Vagina (tissue), 2 donors: ENCODE data around the gene METTL21C. TPM values are rescaled to one million over a fixed set of nuclear protein-coding genes. Genes with fewer than 3 reads are reported as not detected.

Source experiments
- DNase-seq, 2 donors: peaks; one replicate each; pipeline ENCODE4 v3.0.0-alpha.2; 2017; ENCODE audit errors: extremely low spot score in 2 of 2
- H3K27ac ChIP-seq: fragments of 200-600 bp; sonication (generic); one replicate; pipeline ENCODE4 v1.5.1; 2019
- H3K27me3 ChIP-seq: fragments of 200-600 bp; sonication (generic); one replicate; pipeline ENCODE4 v1.5.1; 2019
- H3K36me3 ChIP-seq, 2 donors: fragments of 200-600 bp; sonication (generic); one replicate each; pipeline ENCODE4 v1.5.1; 2017 to 2019
- H3K4me1 ChIP-seq: fragments of 200-600 bp; sonication (generic); one replicate; pipeline ENCODE4 v1.5.1; 2019
- H3K4me3 ChIP-seq, 2 donors: fragments of 200-600 bp; sonication (generic); 1 replicate in 1 of 2; 2 replicates in 1 of 2; pipeline ENCODE4 v1.5.1; 2016 to 2019
- H3K9me3 ChIP-seq: fragments of 200-600 bp; sonication (generic); one replicate; pipeline ENCODE4 v1.5.1; 2019
- CTCF ChIP-seq, 3 experiments: fragments of 450-650 bp in 2 of 3; fragments of 200-600 bp in 1 of 3; sonication (generic) in 1 of 3; IDR thresholded peaks; one replicate each; pipeline ENCODE4 v1.5.1; 2017 to 2019; ENCODE audit warnings: antibody characterized with exemption in 3 of 3, mild to moderate bottlenecking in 2 of 3, moderate library complexity in 2 of 3
- POLR2A ChIP-seq, 2 donors: fragments of 450-650 bp; IDR thresholded peaks; one replicate each; pipeline ENCODE4 v1.6.1; 2017; ENCODE audit warnings: antibody characterized with exemption in 2 of 2, mild to moderate bottlenecking in 2 of 2, moderate library complexity in 2 of 2
- POLR2AphosphoS5 ChIP-seq, 2 donors: sonication (generic); formaldehyde crosslinking; IDR thresholded peaks; one replicate each; pipeline ENCODE4 v1.9.0; 2017; ENCODE audit warnings: antibody characterized with exemption in 2 of 2, mild to moderate bottlenecking in 2 of 2, low read depth in 1 of 2; ENCODE audit not compliant: insufficient read depth in 1 of 2
- intact Hi-C: fragments of 100-400 bp; cut with DNase I; formaldehyde crosslinking; loops from one replicate; pipeline ENCODE4 v1.15.1; 2023
- total RNA-seq: library from RNA; depleted of rRNA; stranded (reverse); fragments of >200 nt; gene quantifications from one replicate; pipeline ENCODE4 v1.2.3, GENCODE V29; 2016

The METTL21C gene
- total RNA-seq, 1 donor from 2014 or later, result not detected

GRCh38 chr13:102675115-102675514 lies 19.7 kb downstream of the METTL21C start:
- Histone ChIP-seq H3K4me1 (no peaks in the 10 kb centered on the region), H3K27ac (no peak overlapping the region), H3K4me3 (no peak overlapping the region), H3K9me3 (no peaks in the 10 kb centered on the region), H3K36me3 (peaks cover 0 to 44% of the 10 kb centered on the region in 2 donors), H3K27me3 (no peaks in the 10 kb centered on the region)
- DNase-seq, result no peak
- intact Hi-C loops, result no loop called here
- TF ChIP-seq CTCF (IDR thresholded peaks at IDR 0.05) (no peak), POLR2A (IDR thresholded peaks at IDR 0.05) (no peak), POLR2AphosphoS5 (IDR thresholded peaks at IDR 0.05; ENCODE audit: insufficient read depth in 1 of 2, low read depth in 1 of 2) (no peak)

DNA sequence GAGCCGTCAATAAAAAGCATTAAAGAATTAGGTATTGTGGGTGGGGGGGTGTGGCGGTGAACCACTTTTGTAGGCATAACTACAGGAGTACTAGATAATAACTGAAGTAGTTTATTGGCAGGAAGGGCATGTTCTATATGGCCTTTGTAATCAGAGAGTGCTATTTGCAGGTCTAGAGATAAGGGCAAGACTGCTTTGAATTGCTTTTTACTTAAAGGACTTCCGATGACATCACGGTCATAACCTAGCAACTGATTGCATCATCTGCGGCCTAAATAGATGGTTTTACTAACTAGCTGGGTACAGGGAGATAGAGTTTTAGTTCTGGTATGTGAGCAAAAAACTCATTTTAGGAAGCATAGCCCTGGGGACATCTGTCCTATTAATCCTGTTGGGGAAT lies 24.7 kb downstream of the METTL21C start:
- Histone ChIP-seq H3K27ac (no peak overlapping the region), H3K4me1 (no peaks in the 10 kb centered on the region), H3K36me3 (peaks cover 0 to 39% of the 10 kb centered on the region in 2 donors), H3K4me3 (no peak overlapping the region), H3K9me3 (no peaks in the 10 kb centered on the region), H3K27me3 (no peaks in the 10 kb centered on the region)
- TF ChIP-seq POLR2A (IDR thresholded peaks at IDR 0.05) (no peak), POLR2AphosphoS5 (IDR thresholded peaks at IDR 0.05; ENCODE audit: insufficient read depth in 1 of 2, low read depth in 1 of 2) (no peak), CTCF (IDR thresholded peaks at IDR 0.05) (no peak)
- no peak for DNase-seq
- intact Hi-C loops, result no loop called here

DNA sequence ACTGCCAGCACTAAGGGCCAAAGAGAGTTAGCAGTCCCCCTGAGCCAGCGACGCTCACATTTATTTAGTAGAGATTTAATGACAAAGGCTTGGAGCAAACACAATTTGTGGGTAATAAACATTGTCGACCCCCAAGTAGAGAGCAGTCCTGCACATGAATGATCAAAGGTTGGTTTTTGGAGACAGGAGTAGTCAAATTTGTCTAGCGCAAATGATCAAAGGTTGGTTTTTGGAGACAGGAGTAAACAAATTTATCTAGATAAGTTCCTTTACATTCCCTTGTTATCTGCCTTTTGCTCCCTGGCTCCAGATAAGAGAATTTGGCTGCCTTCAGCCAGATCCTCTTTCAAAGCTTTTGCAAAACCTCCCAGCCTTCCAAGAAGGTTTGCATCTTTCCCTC lies 26.9 kb downstream of the METTL21C start:
- no peaks in the 10 kb centered on the region for H3K27me3 ChIP-seq
- H3K36me3 ChIP-seq, result peaks cover 0 to 43% of the 10 kb centered on the region in 2 donors
- intact Hi-C loops, result no loop called here
- H3K4me1 ChIP-seq, result no peaks in the 10 kb centered on the region
- no peak for TF ChIP-seq CTCF (IDR thresholded peaks at IDR 0.05)
- no peak for TF ChIP-seq POLR2A (IDR thresholded peaks at IDR 0.05)
- TF ChIP-seq POLR2AphosphoS5 (IDR thresholded peaks at IDR 0.05; ENCODE audit: insufficient read depth in 1 of 2, low read depth in 1 of 2), result no peak
- no peaks in the 10 kb centered on the region for H3K9me3 ChIP-seq
- DNase-seq, result no peak
- H3K27ac ChIP-seq, result no peak overlapping the region
- no peak overlapping the region for H3K4me3 ChIP-seq

- Histone ChIP-seq H3K27me3 (no peaks in the 10 kb centered on the region), H3K9me3 (no peaks in the 10 kb centered on the region), H3K27ac (no peak overlapping the region), H3K4me1 (no peaks in the 10 kb centered on the region), H3K36me3 (peaks cover 0 to 39% of the 10 kb centered on the region in 2 donors), H3K4me3 (no peak overlapping the region)
- TF ChIP-seq CTCF (IDR thresholded peaks at IDR 0.05) (no peak), POLR2AphosphoS5 (IDR thresholded peaks at IDR 0.05; ENCODE audit: insufficient read depth in 1 of 2, low read depth in 1 of 2) (no peak), POLR2A (IDR thresholded peaks at IDR 0.05) (no peak)
- no peak for DNase-seq
- intact Hi-C loops, result no loop called here
Observed at GRCh38 chr13:102667023-102667422, 27.8 kb downstream of the METTL21C start.

DNA sequence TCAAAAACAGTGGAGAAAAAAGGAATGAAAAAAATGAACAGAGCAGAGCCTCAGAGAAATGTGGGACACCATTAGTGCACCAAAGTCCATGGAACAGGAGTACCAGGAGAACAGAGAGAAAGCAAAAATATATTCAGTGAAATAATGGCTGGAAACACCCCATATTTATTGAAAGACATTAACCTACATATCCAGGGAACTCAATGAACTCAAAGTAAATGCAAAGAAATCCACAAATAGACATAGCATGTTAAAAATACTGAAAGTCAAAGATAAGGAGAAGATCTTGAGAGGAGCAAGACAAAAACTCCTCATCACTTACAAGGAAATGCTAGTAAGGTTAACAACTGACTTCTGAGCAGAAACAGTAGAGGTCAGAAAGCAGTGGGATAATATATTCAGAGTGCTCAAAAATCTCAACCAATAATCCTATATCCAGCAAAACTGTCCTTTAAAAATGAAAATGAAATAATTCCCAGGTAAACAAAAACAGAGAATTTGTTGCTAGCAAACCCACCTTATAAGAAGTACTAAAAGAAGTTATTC lies 35.6 kb downstream of the METTL21C start:
- Histone ChIP-seq H3K27me3 (no peaks in the 10 kb centered on the region), H3K36me3 (peaks cover 0 to 24% of the 10 kb centered on the region in 2 donors)
- intact Hi-C loops, result no loop called here

More for the DNA sequence above, 35.6 kb downstream of the METTL21C start:
- H3K4me3 ChIP-seq, result no peak overlapping the region
- TF ChIP-seq POLR2A (IDR thresholded peaks at IDR 0.05) (no peak), CTCF (IDR thresholded peaks at IDR 0.05) (no peak), POLR2AphosphoS5 (IDR thresholded peaks at IDR 0.05; ENCODE audit: insufficient read depth in 1 of 2, low read depth in 1 of 2) (no peak)
- no peak overlapping the region for H3K27ac ChIP-seq
- no peaks in the 10 kb centered on the region for H3K4me1 ChIP-seq
- DNase-seq, result no peak
- H3K9me3 ChIP-seq, result no peaks in the 10 kb centered on the region
